Fibroblast of the aortic adventitia (primary cell): ENCODE measurements around the gene LYPLA2. TPM values are rescaled to one million over a fixed set of nuclear protein-coding genes. Genes with fewer than 3 reads are reported as not detected.
A peak's percentile ranks its signal among the peaks of the same experiment; 100 is the strongest.

Experiments used
- DNase-seq: peaks from one replicate; pipeline ENCODE4 v3.0.0-alpha.2; 2010; ENCODE audit warnings: low read depth
- H3K4me3 ChIP-seq: 2 replicates; pipeline ENCODE4 v1.5.1; 2011; ENCODE audit warnings: low read depth, mild to moderate bottlenecking, control low read depth, low read length, moderate library complexity
- CTCF ChIP-seq: IDR thresholded peaks from 2 replicates; pipeline ENCODE4 v1.5.1; 2011; ENCODE audit warnings: mild to moderate bottlenecking, low read length, control low read depth, inconsistent platforms; ENCODE audit not compliant: insufficient read depth
- total RNA-seq: library from RNA; depleted of rRNA; stranded (reverse); fragments of >200 nt; gene quantifications from 2 replicates; pipeline ENCODE4 v1.2.3, GENCODE V29; 2012; ENCODE audit warnings: low replicate concordance

The LYPLA2 gene
- total RNA-seq: 11.8 and 39.9 TPM in 2 replicates

- peak; percentile 86 for DNase-seq
- H3K4me3 ChIP-seq: peak within 1 kb of the TSS; percentile 95
- TF ChIP-seq CTCF: no peak
Observed at GRCh38 chr1:23790696-23791515, at the start of gene LYPLA2. Gene LYPLA2 (plus strand): TSS chr1:23791145. CDS start chr1:23792683, 1,538 bp downstream.

DNA sequence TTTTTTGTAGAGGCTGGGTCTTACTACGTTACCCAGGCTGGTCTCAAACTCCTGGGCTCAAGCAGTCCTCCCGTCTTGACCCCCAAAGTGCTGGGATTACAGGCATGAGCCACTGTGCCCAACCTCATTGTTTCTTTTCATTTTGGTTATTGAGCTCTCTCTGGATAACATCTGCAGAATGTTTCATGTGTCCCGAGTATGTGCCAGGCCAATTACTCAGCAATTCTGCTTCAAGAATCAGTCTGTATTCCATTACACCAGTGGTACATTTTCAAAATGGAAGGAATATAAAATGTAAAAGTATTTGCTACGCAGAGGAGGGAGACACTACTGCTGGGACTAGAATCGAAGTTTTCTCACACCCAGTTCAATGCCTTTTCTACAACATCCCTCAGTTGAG is 49.3 kb upstream of the LYPLA2 start:
- no peak overlapping the region for H3K4me3 ChIP-seq
- no peak for DNase-seq

GRCh38 chr1:23742670-23743286 is 48.2 kb upstream of the LYPLA2 start:
- no peak for DNase-seq
- peak overlapping the region; percentile 85 for H3K4me3 ChIP-seq
- no peak for TF ChIP-seq CTCF

More for the DNA sequence above, 49.3 kb upstream of the LYPLA2 start:
- no peak for TF ChIP-seq CTCF

DNA sequence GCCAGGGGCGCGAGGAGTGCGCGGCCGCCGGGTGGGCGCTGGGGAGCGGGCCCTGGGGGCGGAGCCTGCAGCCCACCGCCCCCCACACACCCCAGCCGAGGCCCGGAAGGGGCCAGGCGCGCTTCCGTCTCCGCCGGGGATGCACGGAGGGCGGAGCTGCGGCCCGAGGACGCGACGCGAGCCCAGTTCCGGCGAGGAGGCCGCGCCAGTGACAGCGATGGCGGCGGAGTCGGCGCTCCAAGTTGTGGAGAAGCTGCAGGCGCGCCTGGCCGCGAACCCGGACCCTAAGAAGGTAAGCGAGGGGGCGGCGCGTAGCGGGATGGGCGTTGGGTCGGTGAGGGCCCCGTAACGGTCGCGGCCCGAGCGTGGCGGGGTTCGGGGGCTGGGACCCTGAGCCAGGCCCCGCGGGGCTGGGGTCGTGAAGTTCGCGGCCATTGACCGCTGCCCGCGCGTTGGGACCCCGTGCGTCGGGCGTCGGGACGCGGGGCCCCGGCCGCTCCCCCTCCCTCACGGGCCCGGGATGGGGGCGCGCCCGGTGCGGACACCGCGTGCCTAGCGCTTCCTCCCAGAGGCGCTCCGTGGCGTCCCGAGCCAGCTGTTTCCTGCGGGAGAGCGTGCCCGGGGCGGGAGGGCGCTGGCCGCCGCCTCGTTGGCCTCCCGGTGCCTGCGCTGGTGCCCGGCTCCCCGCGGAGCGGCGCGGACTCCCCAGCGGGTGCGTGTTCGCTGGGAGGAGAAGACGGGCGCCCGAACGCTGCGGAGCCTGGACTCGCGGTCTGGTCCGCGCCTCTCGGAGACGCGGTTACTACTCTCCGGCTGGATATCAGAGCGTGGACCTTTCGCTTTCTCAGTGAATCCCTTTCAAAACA is 47.4 kb upstream of the LYPLA2 start, which contains the start of gene ELOA:
Gene ELOA, plus strand, starts transcription at position 185 of the 866 bp plus-strand sequence. Its CDS starts 33 bp downstream, at position 218.
- H3K4me3 ChIP-seq: peak within 1 kb of the TSS; percentile 85
- TF ChIP-seq CTCF: no peak
- peak; percentile 48 for DNase-seq

DNA sequence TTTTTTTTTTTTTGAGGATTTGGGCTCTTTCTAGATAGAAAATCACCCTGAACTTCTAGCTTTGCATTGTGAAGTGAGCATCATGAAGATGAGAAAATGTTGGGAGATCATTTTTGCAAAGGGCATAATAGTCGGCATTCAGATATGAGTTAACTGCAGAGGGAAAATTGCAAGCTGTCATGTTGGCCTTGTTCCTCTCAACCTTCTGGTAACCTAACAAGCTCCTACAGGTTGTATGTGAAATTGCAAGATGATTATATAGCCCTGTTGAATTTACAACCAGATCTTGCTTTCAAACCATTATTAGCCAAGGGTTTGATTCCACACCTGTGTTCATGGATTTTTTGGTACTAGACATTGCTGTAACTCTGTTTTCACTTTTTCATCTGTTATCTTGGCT is 45.4 kb upstream of the LYPLA2 start:
- DNase-seq: peak; percentile 60
- peak; percentile 62 for TF ChIP-seq CTCF
- H3K4me3 ChIP-seq: peak overlapping the region; percentile 3

DNA sequence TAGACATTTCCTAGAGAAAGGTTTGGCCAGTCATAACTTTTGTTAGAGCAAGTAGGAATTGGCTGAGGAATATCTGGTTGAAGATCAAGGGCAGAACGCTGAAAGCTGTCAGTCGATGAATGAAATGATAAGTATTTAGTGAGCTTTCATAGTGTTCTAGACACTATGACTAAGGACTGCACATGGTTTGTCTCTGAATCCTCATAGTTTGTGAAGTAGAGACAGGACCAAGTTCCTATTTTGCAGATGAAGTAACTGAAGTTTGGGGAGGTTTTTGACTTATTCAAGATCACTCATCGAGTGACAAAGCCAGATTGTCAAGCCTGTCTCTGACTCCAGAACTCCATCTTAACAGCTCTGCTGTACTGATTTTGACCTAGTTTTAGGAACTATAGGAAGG is 42.9 kb upstream of the LYPLA2 start:
- DNase-seq: no peak
- no peak overlapping the region for H3K4me3 ChIP-seq
- no peak for TF ChIP-seq CTCF
